ENCODE measurements around the gene DGKI.

Gene DGKI

DNA sequence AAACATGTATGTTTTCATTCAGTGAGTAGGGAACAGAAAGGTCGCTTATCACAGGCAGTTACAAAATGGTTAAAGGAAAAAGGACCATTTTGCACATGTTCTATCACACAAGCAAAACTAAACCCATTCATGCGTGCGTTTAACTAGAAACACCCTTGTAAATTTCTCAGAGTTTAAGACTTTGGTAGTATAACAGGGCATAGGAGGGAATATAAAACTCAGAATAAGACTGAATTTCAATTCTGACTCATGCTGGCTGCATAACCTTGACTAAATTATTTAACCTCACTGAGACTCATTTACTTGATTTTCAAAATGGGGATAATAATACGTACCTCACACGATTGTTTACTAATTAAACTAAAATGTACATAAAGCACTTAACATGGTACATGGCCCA is 259.4 kb downstream of the DGKI start:
- DNase-seq, result no peak

DNA sequence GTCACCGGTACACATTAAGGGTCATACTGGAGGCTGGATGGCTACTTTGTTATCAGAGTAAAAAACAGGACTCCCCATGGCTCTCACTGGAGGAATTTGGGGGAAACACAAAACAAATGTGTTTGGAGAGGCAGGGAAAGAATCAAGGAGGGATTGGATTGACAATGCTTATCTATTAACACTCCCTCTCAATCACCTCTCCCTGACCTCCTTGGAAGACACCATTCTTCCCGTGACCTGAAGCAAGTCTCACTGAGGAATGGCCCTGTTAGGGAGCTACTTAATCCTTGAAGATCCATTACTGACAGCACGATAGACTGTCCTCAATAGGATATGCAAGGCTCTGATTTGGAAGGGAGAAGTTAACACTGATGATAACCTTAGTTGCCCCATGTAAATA is 261.2 kb downstream of the DGKI start:
- DNase-seq, result no peak

DNA sequence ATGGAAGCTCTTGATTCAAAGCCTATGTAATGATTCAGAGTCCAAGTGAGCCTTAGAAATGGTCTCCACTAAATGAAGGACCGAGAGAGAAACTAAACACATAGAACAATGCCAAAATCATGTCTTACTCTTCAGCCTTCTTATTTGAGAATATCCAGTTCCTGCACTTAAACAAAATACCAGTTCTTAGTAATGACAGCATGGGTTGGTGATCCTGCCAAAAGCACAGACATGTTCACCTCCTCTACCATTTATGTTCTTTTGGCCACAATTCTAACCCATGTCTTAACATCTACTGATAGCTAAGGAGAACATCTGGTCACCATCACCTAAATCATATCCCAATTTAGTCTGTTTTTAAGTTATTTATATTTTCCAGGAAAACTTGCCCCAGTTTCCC is 263.6 kb downstream of the DGKI start:
- no peak for DNase-seq

DNA sequence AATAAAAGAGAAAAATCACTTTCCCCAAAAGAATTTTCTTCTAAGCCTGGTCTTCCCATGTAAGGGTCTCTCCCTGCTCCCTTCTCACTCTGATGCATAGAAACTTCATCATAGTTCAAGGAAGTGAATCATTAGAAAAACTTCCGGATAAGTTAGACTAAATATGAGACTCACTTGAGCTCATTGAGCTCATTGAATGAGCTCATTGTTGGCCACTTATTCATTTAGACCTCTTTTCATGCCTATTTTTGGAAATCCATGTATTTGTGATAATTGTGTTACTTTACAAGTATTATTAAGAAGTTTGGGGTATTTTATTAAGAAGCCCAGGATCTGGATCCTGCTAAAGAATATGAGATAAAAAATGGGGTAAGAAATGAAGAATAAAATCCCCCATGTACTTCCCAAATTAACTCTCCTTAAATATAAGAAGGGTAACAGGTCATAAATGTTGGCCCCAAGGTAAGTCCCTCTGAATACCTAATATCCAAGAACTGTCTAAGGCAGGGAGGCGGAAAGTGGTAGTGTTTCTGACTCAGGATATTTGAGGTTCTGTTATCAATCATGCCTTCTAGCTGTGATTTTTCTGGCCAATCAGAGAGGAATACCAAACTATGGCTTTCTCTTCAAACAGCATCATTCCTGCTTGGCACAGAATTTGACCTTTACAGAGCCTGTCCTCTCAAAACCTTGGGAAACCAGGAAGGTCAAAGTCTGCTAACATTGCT is 266.7 kb downstream of the DGKI start:
- no peak for DNase-seq

DNA sequence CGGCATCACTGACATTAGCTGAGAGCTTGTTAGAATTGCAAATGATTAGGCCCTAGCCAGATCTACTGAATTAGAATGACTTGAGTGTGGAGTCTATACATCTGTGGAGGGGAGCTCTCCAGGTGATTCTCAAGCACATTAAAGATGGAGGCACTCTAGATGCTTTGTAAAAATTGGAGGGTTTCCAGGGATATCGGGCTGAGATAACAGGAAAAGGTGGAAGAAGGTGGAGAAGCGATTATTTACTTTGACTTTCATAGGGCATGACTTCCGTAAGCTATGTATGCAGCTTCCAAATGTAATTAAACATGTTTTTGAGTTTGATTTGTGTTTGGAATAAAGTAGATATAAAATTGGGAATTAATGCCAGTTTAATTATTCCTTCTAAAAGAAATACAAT is 268.2 kb downstream of the DGKI start:
- DNase-seq, result no peak

DNA sequence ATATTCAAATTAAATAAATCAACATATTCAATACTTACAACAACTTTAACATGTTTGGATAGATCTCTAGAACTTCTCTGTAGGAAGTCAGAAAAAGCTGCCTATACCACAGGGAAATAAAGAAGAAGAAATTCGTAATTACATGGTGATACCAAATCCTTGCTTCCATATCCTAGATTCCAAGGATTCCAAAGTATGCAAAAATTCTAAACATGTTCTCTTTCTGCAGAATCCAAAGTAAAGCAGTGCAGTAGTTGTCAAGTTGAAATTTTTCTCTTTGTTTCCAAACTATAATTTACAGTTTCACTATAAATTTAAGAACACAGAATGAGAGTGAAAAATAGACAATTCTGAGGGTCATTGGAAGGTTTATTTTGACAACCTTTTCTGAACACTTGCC is 269.6 kb downstream of the DGKI start:
- no peak for DNase-seq

DNA sequence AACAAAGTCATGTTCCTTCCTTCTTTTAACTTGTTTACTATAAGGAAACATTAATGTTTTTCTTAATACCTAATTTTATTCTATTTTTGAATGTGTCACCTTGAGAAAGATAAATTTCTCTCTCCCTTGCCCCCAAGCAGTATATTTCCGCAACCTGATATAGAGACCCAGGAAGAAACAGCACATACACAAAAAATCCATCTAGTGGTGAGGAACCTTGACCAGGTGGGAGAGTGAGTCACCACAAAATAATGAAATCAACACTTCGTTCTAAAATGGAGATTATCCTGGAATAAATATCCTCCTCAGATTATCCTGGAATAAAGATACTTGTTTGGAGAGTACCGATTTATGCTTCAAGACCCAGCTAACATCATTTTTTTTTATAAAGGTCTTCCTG is 270.3 kb downstream of the DGKI start:
- DNase-seq, result no peak

DNA sequence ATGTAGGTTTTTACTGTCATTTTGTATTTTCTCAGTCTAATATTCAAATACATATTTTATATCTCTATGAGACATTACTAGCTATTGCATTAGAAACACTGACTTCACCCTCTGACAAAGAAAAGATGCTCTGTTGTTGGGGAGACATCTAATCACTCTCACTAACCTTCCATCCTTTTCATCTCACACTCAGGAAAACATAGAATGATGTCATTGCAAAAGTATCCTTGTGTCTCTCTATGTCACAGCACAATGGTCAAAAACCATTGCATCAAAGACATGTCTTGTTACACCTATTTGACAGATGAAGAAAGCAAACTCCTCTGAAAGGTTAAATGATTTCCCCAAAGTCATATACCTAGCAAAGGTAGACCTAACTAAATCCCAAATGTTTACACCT is 272.0 kb downstream of the DGKI start:
- no peak for DNase-seq

DNA sequence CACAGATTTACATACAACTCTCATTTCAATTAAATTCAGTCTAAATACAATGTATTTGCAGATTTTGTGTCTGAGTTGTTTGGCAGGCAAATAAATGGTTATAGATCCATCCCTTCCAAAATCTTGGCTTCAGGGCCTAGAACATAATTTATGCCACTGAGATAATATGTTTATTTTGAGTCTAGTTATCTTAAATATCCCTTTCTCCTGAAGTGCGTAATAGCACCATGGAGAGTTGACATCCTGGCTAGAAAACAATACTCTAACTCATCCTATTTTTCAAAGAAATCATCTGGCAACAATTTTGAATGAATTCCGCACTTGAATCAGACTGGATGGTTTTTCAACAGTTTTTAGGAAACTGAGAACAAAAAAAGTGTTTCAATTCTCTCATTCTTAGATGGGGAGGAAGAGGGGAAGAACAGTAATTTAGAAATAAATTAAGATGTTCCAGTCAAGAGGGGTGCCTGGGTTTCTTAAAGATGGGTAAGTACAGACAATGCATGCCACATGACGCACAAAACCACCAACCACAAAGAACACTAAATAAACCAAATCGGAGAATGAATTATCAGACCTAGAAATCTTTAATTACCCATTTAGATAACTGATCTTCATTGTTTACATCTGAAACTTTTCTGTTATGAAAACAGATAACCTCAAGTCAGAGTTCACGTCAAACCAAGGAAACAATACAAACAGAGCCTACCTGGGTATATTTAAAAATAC is 274.6 kb downstream of the DGKI start:
- no peak for DNase-seq

DNA sequence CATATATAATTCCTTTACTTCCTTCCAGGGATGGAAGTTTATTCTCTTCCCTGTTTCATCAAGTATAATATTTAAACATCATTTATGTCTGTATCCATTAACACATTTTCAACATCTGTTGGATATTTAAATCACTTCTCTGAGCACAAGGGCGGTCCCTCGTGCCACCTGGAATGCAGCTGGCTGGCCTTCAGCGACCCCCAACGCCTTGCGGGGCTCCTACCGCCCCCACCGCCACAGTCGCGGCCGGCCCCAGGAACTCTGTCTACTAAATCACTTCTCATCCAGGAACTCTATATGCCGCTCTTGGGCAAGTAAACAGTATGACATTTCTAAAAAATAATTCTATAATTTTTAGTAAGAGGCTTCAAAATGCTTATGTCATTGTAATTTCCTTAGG is 282.1 kb downstream of the DGKI start:
- no peak for DNase-seq

DNA sequence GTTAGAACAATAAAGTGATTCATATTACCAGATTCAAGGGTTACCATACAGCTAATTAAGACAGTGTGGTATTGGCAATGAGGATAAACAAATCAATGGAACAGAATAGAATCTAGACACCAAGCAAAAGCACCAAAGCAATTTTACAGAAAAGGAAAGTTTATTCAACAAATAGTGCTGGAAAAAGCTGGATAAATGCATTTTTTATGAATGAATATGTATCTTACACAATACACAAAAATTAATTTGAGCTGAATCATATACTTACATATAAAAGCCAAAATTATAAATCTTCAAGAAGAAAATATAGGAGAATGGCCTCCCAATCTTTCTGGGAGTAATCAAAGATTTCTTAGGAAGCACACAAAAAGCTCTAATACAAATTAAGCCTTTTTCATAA is 282.8 kb downstream of the DGKI start:
- DNase-seq, result no peak

DNA sequence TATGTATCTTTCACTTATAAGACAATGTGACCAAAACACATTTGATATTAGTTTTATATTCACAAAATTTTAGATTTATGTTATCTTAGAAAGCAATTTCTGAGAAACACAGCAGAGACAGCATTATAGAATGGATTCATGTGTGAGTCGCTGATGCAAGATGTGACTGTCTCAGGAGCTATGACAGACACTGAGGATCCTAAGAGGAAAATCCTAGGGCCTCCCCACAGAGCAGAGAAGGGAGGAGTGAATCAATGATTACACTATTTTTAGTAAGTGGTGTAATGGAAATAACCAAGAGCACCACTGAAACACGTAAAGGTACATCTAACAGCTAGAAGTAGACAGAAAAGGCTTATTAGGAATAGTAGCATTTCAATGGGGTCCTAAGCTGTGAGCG is 299.3 kb downstream of the DGKI start:
- DNase-seq, result no peak

DNA sequence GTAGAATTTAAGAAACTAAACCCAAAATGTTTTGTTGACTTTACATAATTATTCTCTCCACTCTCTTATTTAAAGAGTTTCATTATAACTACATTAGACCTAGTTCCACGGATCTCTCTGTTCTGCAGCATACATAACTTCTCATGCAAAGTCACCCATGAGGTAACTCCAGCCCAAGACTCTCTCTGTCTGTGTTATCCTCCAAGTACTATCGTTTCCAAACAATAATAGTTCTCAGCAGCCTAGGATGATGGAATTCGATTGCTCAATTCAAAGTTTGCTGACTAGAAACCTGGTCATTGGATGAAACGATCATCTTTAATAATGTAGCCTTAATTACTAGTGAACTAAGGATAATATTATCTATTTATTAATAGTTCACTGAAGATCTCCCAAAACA is 300.1 kb downstream of the DGKI start:
- DNase-seq, result no peak

DNA sequence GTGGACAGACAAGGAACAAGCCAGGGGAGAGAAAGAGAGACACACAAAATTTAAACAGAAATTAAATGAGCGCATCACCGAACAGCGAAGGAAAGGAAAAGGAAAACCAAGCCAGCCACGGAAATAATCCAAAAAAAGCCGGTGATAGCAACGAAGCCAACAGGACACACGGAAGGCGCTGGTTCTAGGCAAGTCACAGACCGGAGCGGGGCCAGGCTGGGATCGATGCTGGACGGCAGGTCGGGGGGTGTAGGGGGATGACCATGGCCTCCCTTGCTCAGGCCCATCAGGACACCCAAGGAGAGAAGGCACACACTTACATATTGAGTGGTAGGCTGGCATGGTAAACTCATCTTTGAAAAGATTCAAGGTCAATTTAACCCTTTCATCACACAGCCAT is 300.8 kb downstream of the DGKI start:
- DNase-seq, result no peak

DNA sequence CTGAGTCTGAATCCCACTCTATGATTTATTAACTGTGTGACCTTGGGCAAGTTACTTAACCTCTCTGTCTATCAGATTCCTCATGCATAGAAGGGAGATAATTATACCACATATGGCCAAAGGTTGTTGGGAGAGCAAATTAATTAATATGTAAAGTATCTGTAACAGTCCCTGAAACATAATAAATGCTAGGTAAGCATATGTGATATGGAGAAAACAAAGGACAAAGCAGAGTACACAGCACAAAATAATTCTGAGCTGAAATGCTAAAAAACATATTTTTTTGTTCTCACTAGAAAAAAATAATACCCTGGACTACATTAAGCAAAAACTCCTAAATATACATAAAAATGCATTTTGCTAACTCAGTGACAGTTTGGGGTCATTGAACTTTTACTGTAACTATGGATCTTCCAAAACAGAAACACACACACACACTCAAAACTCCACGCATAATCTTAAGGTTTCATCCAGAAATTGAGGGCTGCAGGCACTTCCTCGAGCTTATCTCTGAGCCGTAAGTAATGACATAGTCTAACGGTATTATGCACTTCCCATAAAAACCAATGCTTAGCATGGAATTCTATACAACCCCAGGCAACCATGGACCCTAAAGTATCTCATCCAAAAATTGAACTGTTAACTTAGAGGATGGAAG is 301.6 kb downstream of the DGKI start:
- DNase-seq, result peak; percentile 2

DNA sequence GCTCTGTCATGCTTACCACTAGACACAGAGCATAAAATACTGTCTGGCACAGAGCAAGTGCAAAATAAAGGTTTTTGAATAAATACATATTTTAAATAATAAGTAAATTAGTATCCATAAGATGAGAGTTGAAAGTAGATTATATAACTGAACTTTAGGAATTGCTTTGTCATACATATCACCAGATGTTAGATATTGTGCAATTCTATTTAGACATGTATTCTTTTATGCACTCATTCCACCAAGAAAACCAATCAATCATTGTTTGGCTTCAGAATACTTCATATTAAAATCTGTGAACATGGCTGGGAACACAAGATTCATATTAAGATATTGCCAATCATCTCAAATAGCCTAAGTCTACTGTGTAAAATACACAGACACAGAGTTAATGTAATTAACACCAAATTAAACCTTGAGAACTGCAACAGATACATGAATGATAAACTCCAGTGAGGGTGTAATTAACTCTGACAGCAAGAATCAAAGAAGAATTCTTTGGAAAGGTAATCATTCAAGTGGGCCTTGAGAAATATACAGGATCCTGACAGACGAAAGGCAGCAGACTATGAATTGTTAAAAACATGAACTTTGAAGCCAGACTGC is 302.2 kb downstream of the DGKI start:
- DNase-seq, result no peak

DNA sequence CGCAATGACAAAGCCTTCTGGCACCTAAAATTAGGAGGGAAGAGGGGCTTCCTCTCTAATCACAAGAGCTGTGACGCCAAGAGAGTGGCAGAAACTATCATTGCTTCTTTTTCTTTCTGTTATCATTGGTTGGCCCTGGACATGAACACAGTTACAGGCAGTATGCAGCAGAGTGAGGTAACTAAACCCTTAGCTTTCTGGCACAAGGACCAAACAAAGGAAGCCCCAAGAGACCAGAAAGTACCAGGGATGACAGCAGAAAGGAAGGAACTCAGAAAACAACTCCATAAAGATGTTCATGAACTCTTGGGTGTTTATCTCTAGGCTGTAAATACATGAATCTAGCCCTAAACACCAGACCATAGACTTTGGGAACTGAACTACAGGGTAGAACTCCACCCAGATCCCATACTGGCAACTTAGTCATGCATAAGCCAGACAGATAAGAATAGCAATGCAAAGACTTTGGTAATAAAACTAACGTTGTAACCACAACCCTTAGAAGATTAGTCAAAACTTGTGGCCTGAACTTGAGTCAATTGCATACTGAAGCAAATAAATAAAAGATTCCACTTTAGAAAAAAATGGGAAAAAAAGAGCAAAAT is 307.6 kb downstream of the DGKI start:
- DNase-seq, result peak; percentile 61

DNA sequence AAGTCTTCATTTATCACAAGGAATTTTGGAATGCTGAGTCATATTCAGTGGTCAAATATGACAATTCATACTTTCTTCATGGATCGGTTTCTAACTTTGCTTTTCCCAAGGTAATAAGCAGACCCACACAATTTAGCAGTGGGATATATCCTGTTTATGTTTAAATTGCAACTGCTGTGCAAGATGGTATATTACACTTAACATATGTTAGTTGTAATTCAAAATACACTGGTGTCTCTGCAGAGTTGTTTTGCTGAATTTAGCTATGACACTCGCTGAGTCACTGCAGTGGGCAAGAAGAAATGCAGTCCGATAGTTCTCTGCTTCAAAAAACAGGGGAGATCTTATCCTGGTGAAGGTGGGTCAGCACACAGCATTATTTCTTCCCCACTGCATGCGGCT is 308.4 kb downstream of the DGKI start:
- DNase-seq, result peak; percentile 7

DNA sequence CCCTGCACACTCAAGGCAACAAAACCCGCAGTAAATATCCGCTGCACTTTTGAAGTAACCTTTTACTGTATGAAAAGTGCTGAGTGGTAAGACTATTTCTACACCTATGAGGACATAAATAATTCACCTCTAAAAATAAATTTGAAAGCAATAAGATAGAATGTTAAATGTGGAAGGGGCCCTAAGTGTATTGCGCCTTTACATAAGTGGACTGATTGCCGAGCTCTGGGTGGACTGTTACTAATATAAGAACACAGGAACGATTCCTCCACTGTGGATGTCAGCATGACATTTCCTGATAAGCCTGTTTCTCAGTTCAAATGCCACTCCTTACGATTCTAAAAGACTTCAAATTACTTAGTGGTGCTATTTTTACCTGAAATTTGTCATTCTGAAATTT is 311.2 kb downstream of the DGKI start:
- DNase-seq, result no peak

DNA sequence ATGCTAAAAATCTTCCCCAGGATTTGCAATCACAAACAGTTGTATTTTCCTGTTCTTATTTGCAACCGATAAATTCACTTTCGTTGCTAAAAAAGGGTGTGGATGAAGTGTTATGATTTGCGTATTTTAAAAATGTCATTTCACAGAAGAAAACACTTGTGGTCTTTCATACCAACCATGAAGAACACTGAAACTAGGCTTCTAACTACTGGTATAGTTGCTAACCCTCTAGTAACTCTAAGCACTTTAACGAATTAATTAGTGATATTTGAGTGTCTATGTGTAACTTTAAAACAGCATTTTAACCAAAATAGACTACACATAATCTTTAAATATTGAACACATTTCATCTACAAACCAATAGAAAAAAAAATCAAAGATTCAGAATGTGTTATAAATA is 315.1 kb downstream of the DGKI start:
- DNase-seq, result no peak

DNA sequence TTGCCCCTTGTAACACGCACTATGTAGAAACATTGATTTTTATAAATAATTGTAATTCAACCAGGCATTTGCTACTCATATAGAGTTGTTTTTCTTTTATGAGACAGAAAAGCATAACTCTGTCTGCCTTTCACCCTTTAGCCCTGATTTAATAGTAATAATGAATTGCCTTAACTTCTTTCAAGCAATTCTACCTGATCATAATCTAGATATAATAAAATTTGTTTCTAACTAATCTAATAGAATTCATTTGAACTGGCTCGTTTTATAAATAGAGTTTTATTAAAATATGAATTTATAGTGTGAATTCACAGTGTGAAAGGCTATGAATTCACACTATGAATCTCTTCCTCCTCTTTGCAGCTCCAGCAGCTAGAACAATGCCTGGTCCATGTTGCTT is 319.1 kb downstream of the DGKI start:
- DNase-seq, result no peak

DNA sequence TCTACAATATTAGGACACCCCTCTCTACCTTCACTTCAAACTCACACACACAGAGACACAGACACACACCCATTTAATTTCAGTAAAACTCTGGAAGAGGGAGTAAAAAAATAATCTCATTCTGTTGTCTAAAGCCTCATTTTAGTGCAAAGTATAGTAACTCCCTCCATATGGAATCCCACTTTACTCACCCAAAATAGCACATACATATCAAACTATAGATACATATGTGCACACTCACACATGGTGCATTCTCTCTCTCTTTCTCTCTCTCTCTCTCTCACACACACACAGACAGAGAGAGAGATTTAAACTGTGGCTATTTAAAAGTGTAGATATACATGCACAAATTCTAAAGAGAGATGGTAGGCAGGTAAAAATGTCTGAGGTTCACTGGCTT is 323.6 kb downstream of the DGKI start:
- no peak for DNase-seq

DNA sequence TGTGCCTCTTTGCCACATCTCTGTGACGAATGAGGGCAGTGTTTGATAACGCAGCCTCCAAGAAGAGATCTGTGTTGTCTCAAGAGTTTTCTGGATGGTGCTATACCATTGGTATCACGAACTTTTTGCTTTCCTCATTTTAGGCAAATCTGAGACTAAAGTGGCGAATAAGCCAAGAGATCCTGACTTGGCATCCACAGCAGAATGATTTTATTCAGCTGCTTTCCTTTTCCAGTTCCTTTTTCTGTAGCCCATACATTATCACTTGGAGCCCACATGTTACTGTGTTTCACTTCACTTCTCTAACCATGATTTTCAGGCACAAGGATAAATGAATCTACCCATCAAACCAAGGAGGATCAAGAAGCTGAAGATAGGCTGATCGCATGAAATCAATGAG is 325.3 kb downstream of the DGKI start:
- DNase-seq, result peak; percentile 10

DNA sequence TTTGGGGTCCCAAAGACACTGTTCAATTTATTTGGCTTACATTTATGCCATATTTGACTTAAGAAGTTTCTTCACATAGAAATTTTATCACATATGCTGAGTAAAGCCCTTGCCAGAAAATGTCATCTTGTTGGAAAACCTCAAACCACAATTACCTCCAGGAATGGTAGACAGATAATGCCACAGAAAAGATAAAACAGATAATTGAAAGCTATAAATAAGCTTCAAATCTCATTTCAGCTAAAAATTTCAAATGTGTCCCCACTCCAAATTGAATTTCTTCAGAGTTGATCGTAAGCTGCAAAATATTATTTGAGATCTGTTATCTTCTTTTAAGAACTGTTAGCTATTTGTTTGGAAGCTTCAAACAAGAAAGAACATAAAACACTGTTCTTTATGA is 326.8 kb downstream of the DGKI start:
- peak; percentile 27 for DNase-seq
